OCI-LY7 (cell line): ENCODE results near the gene ST7L. TPM values are rescaled to one million over a fixed set of nuclear protein-coding genes. Genes with fewer than 3 reads are reported as not detected.

Source experiments
- BruUV-seq: library from RNA; stranded (reverse); fragments of 400-500 nt; replicated peaks from 2 replicates; lab custom pipeline; 2021; lab: Mats Ljungman, UMichigan
- CTCF ChIA-PET: fragments of 300-600 bp; sonication (Branson Sonifier 250); formaldehyde crosslinking; loops from one replicate; lab custom pipeline; 2022; ENCODE audit warnings: antibody characterized with exemption; ENCODE audit not compliant: unreplicated experiment; lab: Charles Lee
- POLR2A ChIA-PET: fragments of 300-600 bp; sonication (Branson Sonifier 250); formaldehyde crosslinking; loops from one replicate; lab custom pipeline; 2022; ENCODE audit warnings: antibody characterized with exemption; lab: Charles Lee
- DNase-seq: peaks from one replicate; pipeline ENCODE4 v3.0.0-alpha.2; 2015; ENCODE audit warnings: low spot score
- H2AFZ ChIP-seq: fragments of 200-600 bp; sonication (generic), shearing (Covaris generic); 2 replicates; pipeline ENCODE4 v1.6.1; 2014; ENCODE audit warnings: mild to moderate bottlenecking, antibody characterized with exemption, low read length, moderate library complexity
- H3K27ac ChIP-seq: fragments of 200-600 bp; sonication (generic); 2 replicates; pipeline ENCODE4 v1.5.1; 2014; ENCODE audit warnings: mixed run types, low read depth, mild to moderate bottlenecking, moderate library complexity, low read length, inconsistent platforms; ENCODE audit not compliant: poor library complexity, severe bottlenecking
- H3K36me3 ChIP-seq: fragments of 200-600 bp; sonication (generic); 2 replicates; pipeline ENCODE4 v1.6.1; 2014; ENCODE audit warnings: mild to moderate bottlenecking, antibody characterized with exemption, low read length, moderate library complexity, mixed read lengths; ENCODE audit not compliant: insufficient read depth
- H3K4me1 ChIP-seq: fragments of 200-600 bp; sonication (generic); 2 replicates; pipeline ENCODE4 v1.5.1; 2014; ENCODE audit warnings: mild to moderate bottlenecking, low read length; ENCODE audit not compliant: insufficient read depth, poor library complexity, severe bottlenecking
- H3K4me2 ChIP-seq: fragments of 200-600 bp; sonication (generic); 2 replicates; pipeline ENCODE4 v1.6.1; 2014; ENCODE audit warnings: mild to moderate bottlenecking, low read length
- H3K4me3 ChIP-seq: fragments of 200-600 bp; sonication (generic); 2 replicates; pipeline ENCODE4 v1.5.1; 2014; ENCODE audit warnings: mild to moderate bottlenecking, low read depth, low read length; ENCODE audit not compliant: poor library complexity, severe bottlenecking
- H3K79me2 ChIP-seq: fragments of 200-600 bp; sonication (generic); 2 replicates; pipeline ENCODE4 v1.6.1; 2016; ENCODE audit warnings: low read depth, mild to moderate bottlenecking, low read length, moderate library complexity, mixed read lengths; ENCODE audit not compliant: insufficient read depth
- H3K9me2 ChIP-seq: fragments of 200-600 bp; sonication (generic); 2 replicates; pipeline ENCODE4 v1.6.1; 2016; ENCODE audit warnings: mild to moderate bottlenecking, low read length, mixed read lengths; ENCODE audit not compliant: insufficient read depth
- H3K9me3 ChIP-seq: fragments of 200-600 bp; sonication (generic); 2 replicates; pipeline ENCODE4 v1.6.1; 2014; ENCODE audit warnings: mild to moderate bottlenecking, mixed run types, low read length, mixed read lengths
- H4K20me1 ChIP-seq: fragments of 200-600 bp; sonication (generic); 2 replicates; pipeline ENCODE4 v1.6.1; 2014; ENCODE audit warnings: mild to moderate bottlenecking, antibody characterized with exemption, low read length, moderate library complexity, mixed read lengths; ENCODE audit not compliant: insufficient read depth
- EZH2phosphoT487 ChIP-seq: fragments of 200-600 bp; sonication (generic); IDR thresholded peaks from 2 replicates; pipeline ENCODE4 v1.6.1; 2018; ENCODE audit warnings: low read depth, borderline replicate concordance, mild to moderate bottlenecking, mixed run types, antibody characterized with exemption, low read length, moderate library complexity, mixed read lengths
- intact Hi-C: fragments of 100-400 bp; cut with micrococcal nuclease; formaldehyde crosslinking; loops from one replicate; pipeline ENCODE4 v1.10.0; 2022; ENCODE audit not compliant: unreplicated experiment
- total RNA-seq, 2 experiments: library from RNA; depleted of rRNA in 1 of 2; stranded (reverse); fragments of >200 nt in 1 of 2; shearing (Covaris generic) in 1 of 2; gene quantifications; 2 replicates each; pipeline ENCODE4 v1.2.3, GENCODE V29; 2014 to 2022
- TF ChIP-seq, protein P1 (sequence below): fragments of 200-600 bp; sonication (generic); conservative IDR thresholded peaks from 2 replicates; pipeline ENCODE4 v1.5.1; 2014; ENCODE audit warnings: mild to moderate bottlenecking, antibody characterized with exemption, low read length, moderate library complexity, mixed read lengths

ST7L gene
- total RNA-seq, 2 experiments from 2014 or later = 20.2 to 22.8 TPM

DNA sequence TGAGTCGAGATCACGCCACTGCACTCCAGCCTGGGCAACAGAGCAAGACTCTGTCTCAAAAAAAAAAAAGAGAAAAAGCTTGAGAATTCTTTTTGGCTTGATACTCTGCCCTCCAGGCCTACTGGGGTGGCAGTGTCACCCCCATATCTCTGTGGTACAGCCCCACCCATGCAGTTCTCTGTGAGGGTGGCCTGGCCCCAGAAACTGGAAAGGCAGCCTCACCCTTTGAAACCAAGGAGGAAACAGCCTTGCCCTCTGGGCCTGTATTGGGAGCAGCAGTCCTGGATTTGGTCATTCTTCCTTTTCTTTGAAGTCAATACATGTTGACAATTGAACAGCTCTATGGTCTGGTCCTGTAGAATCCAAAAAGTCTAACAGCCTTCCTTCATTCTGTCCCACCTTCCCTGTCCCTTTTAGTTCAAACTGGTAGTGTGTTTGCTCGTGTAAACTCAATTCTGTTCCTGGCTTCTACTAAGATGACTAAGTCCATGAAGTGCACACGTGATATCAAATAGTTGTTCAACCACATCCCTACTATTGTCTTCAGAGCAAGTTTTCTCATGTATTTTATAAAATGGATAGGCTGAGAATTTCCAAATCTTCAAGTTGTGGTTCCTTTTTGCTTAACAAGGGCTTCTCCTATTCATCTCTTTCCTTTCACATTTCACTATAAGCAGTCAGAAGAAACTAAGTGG lies 13.2 kb downstream of the ST7L start:
- no peaks in the 10 kb centered on the region for H3K9me2 ChIP-seq
- H3K4me3 ChIP-seq = no peak overlapping the region
- no peak overlapping the region for H3K27ac ChIP-seq
- intact Hi-C loops = no loop called here
- ChIA-PET CTCF (interaction anchor here (0.9 kb wide), 1 partner anchor 211 kb away, joined by 3 read pairs; no protein-coding TSS in a partner anchor), POLR2A (interaction anchor here (0.6 kb wide), 1 partner anchor 15 kb away, joined by 4 read pairs; no protein-coding TSS in a partner anchor)
- no peak for DNase-seq
- H4K20me1 ChIP-seq = no peaks in the 10 kb centered on the region
- TF ChIP-seq, protein P1, sequence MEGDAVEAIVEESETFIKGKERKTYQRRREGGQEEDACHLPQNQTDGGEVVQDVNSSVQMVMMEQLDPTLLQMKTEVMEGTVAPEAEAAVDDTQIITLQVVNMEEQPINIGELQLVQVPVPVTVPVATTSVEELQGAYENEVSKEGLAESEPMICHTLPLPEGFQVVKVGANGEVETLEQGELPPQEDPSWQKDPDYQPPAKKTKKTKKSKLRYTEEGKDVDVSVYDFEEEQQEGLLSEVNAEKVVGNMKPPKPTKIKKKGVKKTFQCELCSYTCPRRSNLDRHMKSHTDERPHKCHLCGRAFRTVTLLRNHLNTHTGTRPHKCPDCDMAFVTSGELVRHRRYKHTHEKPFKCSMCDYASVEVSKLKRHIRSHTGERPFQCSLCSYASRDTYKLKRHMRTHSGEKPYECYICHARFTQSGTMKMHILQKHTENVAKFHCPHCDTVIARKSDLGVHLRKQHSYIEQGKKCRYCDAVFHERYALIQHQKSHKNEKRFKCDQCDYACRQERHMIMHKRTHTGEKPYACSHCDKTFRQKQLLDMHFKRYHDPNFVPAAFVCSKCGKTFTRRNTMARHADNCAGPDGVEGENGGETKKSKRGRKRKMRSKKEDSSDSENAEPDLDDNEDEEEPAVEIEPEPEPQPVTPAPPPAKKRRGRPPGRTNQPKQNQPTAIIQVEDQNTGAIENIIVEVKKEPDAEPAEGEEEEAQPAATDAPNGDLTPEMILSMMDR = no peak
- no peak for TF ChIP-seq EZH2phosphoT487
- peaks cover 27% of the 10 kb centered on the region for H3K36me3 ChIP-seq
- H3K79me2 ChIP-seq = no peaks in the 10 kb centered on the region
- BruUV-seq = no TSS peak
- no peaks in the 10 kb centered on the region for H3K4me1 ChIP-seq
- H3K9me3 ChIP-seq = no peaks in the 10 kb centered on the region
- no peak overlapping the region for H2AFZ ChIP-seq
- no peak overlapping the region for H3K4me2 ChIP-seq

GRCh38 chr1:112603541-112603940 lies 15.4 kb downstream of the ST7L start:
- no TSS peak for BruUV-seq
- H3K9me3 ChIP-seq = no peaks in the 10 kb centered on the region
- H2AFZ ChIP-seq = no peak overlapping the region
- H4K20me1 ChIP-seq = no peaks in the 10 kb centered on the region
- CTCF ChIA-PET = no interaction called here
- no peaks in the 10 kb centered on the region for H3K79me2 ChIP-seq
- H3K4me1 ChIP-seq = no peaks in the 10 kb centered on the region
- DNase-seq = no peak
- intact Hi-C loops = no loop called here
- H3K4me3 ChIP-seq = no peak overlapping the region
- no peak overlapping the region for H3K4me2 ChIP-seq
- peaks cover 16% of the 10 kb centered on the region for H3K36me3 ChIP-seq
- no peak for TF ChIP-seq EZH2phosphoT487
- TF ChIP-seq, protein P1 = no peak
- POLR2A ChIA-PET = interaction anchor here (0.6 kb wide), 2 partner anchors 64 to 195 kb away, joined by 3 to 5 read pairs; no protein-coding TSS in a partner anchor
- H3K9me2 ChIP-seq = no peaks in the 10 kb centered on the region
- H3K27ac ChIP-seq = no peak overlapping the region

DNA sequence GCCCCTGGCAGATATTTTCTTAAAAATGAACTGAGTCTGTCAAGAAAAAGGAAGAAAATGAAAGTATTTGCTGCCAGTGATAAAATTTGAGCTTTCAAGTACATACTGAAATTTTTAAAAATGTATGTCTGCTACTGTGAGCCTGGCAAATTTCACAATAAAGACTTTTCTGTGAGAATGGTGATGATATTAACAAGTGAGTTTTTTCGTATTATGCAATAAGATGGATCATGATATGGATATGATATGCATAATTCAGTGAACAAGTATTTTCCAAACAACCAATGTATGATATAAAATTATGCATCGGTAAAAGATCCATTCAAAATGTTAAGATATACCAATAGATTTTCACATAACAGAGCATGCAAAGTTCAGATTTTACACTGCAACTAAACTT lies 15.9 kb downstream of the ST7L start:
- CTCF ChIA-PET = no interaction called here
- no peaks in the 10 kb centered on the region for H3K4me1 ChIP-seq
- H3K4me3 ChIP-seq = no peak overlapping the region
- TF ChIP-seq, protein P1 = no peak
- H3K9me2 ChIP-seq = no peaks in the 10 kb centered on the region
- no peaks in the 10 kb centered on the region for H4K20me1 ChIP-seq
- intact Hi-C loops = no loop called here
- H3K4me2 ChIP-seq = no peak overlapping the region
- H3K9me3 ChIP-seq = no peaks in the 10 kb centered on the region
- H3K36me3 ChIP-seq = peaks cover 10% of the 10 kb centered on the region
- H3K79me2 ChIP-seq = no peaks in the 10 kb centered on the region
- POLR2A ChIA-PET = interaction anchor here (0.6 to 0.7 kb wide), 3 partner anchors 64 to 540 kb away, joined by 3 to 5 read pairs (median 5); no protein-coding TSS in a partner anchor
- no peak overlapping the region for H2AFZ ChIP-seq
- no peak for DNase-seq
- no peak overlapping the region for H3K27ac ChIP-seq
- no TSS peak for BruUV-seq
